OCI-LY3 (cell line): Measurements from ENCODE around the gene DSTN.

Experiments
- H2AFZ ChIP-seq: fragments of 200-600, 300-600 bp; shearing (Covaris generic); 2 replicates; pipeline ENCODE4 v1.6.0; 2014; ENCODE audit warnings: antibody characterized with exemption, low read depth, low read length
- H3K27ac ChIP-seq: fragments of 200-600, 300-600 bp; sonication (generic); 2 replicates; pipeline ENCODE4 v1.5.1; 2014; ENCODE audit warnings: mild to moderate bottlenecking, low read length, moderate library complexity, mixed read lengths
- H3K27me3 ChIP-seq: fragments of 200-600, 300-600 bp; sonication (generic); 2 replicates; pipeline ENCODE4 v1.6.1; 2014; ENCODE audit warnings: low read depth, low read length, mixed read lengths
- H3K36me3 ChIP-seq: fragments of 200-600, 300-600 bp; sonication (generic); replicated peaks from 2 replicates; pipeline ENCODE3; 2014; ENCODE audit warnings: low read depth, low read length, mixed read lengths
- H3K4me1 ChIP-seq: fragments of 300-600, 200-600 bp; sonication (generic); 2 replicates; pipeline ENCODE4 v1.6.1; 2014; ENCODE audit warnings: low read length, mixed read lengths
- H3K4me2 ChIP-seq: fragments of 200-600, 300-600 bp; sonication (generic); 2 replicates; pipeline ENCODE4 v1.6.1; 2014; ENCODE audit warnings: low read length, mixed read lengths
- H3K4me3 ChIP-seq: fragments of 300-600, 200-600 bp; sonication (generic); 2 replicates; pipeline ENCODE4 v1.5.1; 2014; ENCODE audit warnings: antibody characterized with exemption, mild to moderate bottlenecking, low read length, moderate library complexity
- H3K79me2 ChIP-seq: fragments of 300-600, 200-600 bp; shearing (Covaris generic); 2 replicates; pipeline ENCODE4 v1.6.1; 2014; ENCODE audit warnings: mild to moderate bottlenecking, low read length, mixed read lengths
- H3K9ac ChIP-seq: fragments of 300-600, 200-600 bp; shearing (Covaris generic); 2 replicates; pipeline ENCODE4 v1.6.0; 2014; ENCODE audit warnings: mild to moderate bottlenecking, low read length, moderate library complexity
- H3K9me3 ChIP-seq: fragments of 200-600, 300-600 bp; shearing (Covaris generic); 2 replicates; pipeline ENCODE4 v1.6.1; 2014; ENCODE audit warnings: low read length, mixed read lengths; ENCODE audit not compliant: insufficient read depth
- H4K20me1 ChIP-seq: fragments of 200-600, 300-600 bp; sonication (generic); 2 replicates; pipeline ENCODE4 v1.6.1; 2016; ENCODE audit warnings: low read length, mixed read lengths; ENCODE audit not compliant: insufficient read depth
- EZH2phosphoT487 ChIP-seq: fragments of 200-600 bp; shearing (Covaris generic); IDR thresholded peaks from 2 replicates; pipeline ENCODE4 v1.6.1; 2018; ENCODE audit warnings: antibody characterized with exemption, mixed run types, low read depth
- TF ChIP-seq, protein P1 (sequence below): fragments of 200-600, 300-600 bp; sonication (generic); IDR thresholded peaks from 2 replicates; pipeline ENCODE4 v1.5.1; 2014; ENCODE audit warnings: antibody characterized with exemption, low read length, low read depth

The DSTN gene

DNA sequence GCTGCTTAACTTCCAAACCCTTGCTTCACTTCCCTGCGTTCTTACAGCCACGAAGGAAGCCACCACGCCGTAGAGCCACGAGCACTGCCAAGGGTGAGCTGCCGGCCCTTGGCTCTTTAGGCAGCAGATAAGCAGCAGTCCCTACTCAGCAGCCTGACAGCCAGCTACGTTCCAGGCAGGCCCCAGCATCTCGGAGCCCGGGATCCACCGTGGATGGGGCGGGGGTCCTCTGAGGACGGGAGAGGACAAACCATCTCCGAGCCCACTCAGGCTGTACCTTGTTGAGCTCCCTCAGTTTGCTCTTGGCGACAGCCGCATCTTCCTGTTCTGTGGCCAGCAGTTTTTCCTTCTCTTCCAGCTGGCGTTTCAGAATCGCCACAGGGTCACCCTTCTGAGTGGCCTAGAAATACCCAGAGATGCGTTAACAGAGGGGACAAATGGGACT, 71.7 kb downstream of the DSTN start:
- H3K4me2 ChIP-seq: no peak overlapping the region
- peaks cover 9% of the 10 kb centered on the region; the same call in 1 of the 2 replicates for H3K4me1 ChIP-seq
- no peak overlapping the region for H3K9ac ChIP-seq
- H3K27me3 ChIP-seq: no peaks in the 10 kb centered on the region
- no peak overlapping the region for H2AFZ ChIP-seq
- H4K20me1 ChIP-seq: peaks cover 15% of the 10 kb centered on the region
- no peak overlapping the region for H3K4me3 ChIP-seq
- no peaks in the 10 kb centered on the region for H3K9me3 ChIP-seq
- H3K36me3 ChIP-seq: no peaks in the 10 kb centered on the region
- H3K27ac ChIP-seq: no peak overlapping the region
- no peaks in the 10 kb centered on the region for H3K79me2 ChIP-seq
- no peak for TF ChIP-seq EZH2phosphoT487
- TF ChIP-seq, protein P1, sequence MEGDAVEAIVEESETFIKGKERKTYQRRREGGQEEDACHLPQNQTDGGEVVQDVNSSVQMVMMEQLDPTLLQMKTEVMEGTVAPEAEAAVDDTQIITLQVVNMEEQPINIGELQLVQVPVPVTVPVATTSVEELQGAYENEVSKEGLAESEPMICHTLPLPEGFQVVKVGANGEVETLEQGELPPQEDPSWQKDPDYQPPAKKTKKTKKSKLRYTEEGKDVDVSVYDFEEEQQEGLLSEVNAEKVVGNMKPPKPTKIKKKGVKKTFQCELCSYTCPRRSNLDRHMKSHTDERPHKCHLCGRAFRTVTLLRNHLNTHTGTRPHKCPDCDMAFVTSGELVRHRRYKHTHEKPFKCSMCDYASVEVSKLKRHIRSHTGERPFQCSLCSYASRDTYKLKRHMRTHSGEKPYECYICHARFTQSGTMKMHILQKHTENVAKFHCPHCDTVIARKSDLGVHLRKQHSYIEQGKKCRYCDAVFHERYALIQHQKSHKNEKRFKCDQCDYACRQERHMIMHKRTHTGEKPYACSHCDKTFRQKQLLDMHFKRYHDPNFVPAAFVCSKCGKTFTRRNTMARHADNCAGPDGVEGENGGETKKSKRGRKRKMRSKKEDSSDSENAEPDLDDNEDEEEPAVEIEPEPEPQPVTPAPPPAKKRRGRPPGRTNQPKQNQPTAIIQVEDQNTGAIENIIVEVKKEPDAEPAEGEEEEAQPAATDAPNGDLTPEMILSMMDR: no peak

DNA sequence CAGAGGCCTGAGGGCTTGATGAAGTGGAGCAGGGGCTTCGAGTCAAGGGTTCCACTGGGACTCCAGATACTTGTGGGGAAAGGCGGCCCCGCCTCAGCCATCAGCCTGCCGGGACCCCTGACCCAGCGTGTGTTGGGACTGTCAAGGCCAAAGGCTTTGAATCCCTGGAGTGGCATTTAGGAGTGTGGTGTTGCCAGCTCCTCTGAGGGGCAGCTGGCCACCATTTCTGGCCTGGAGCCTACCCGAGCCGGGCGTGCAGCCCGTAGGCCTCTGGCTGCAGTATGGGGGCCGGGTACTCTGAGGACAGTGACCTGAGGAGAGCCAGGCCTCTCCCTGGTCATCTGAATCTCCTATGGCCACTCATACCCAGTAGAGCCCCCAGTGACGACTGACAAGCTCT, 72.1 kb downstream of the DSTN start:
- no peak for TF ChIP-seq EZH2phosphoT487
- H3K4me1 ChIP-seq: peaks cover 9% of the 10 kb centered on the region; the same call in 1 of the 2 replicates
- H3K9me3 ChIP-seq: no peaks in the 10 kb centered on the region
- H3K36me3 ChIP-seq: no peaks in the 10 kb centered on the region
- H3K4me3 ChIP-seq: no peak overlapping the region
- H4K20me1 ChIP-seq: peaks cover 20% of the 10 kb centered on the region
- no peak overlapping the region for H3K27ac ChIP-seq
- no peaks in the 10 kb centered on the region for H3K79me2 ChIP-seq
- no peak overlapping the region for H2AFZ ChIP-seq
- H3K9ac ChIP-seq: no peak overlapping the region
- no peaks in the 10 kb centered on the region for H3K27me3 ChIP-seq
- no peak overlapping the region for H3K4me2 ChIP-seq

DNA sequence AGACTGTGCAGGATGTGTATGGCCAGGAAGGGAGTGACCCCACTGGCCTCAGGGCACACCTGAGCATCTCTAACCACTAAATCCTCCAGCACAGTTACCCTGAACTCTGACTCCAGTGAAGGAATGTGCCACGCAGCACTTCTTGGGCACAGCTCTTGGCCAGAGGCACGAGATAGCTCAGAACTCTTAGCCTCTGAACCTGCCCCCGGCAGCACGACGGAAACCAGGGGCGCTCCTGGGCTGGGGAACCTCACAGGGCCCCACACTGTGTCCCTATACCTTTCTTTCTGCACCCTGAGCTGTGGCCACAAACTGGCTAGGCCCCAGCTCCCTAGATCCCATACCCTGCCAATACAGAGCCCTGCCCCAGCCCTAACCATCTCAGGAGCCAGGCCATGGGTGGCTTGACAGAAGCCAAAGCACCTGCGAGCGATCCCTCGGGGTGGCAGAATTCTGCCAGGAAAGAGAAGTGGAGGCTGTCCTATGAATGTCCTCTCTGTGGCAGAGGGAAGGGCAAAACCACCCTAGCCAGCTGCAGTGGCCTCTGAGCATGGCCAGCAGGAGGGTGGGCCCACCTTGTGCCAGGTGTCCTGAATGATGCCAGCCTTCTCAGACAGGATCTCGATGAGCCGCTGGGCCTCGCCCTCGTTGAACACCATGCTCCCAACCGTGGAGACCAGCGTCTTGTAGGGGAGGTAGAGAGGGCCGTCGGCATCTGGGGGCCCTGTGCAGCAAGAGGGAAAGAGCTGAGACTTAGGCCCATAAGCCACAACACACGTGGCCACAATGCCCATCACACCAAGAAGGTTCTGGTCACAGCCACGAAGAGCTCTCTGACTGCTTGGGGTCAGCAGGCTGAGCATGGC, 72.8 kb downstream of the DSTN start:
- H3K4me3 ChIP-seq: no peak overlapping the region
- TF ChIP-seq, protein P1: no peak
- TF ChIP-seq EZH2phosphoT487: no peak
- H3K79me2 ChIP-seq: no peaks in the 10 kb centered on the region
- H3K27me3 ChIP-seq: no peaks in the 10 kb centered on the region
- H3K4me1 ChIP-seq: peaks cover 9% of the 10 kb centered on the region; the same call in 1 of the 2 replicates
- no peaks in the 10 kb centered on the region for H3K9me3 ChIP-seq
- no peak overlapping the region for H3K4me2 ChIP-seq
- H3K9ac ChIP-seq: no peak overlapping the region
- no peak overlapping the region for H2AFZ ChIP-seq
- H3K27ac ChIP-seq: no peak overlapping the region
- H4K20me1 ChIP-seq: peaks cover 20% of the 10 kb centered on the region
- no peaks in the 10 kb centered on the region for H3K36me3 ChIP-seq

- Histone ChIP-seq H3K4me2 (no peak overlapping the region), H3K36me3 (no peaks in the 10 kb centered on the region)
Observed at GRCh38 chr20:17643531-17644188, 73.8 kb downstream of the DSTN start.

More at GRCh38 chr20:17643531-17644188, 73.8 kb downstream of the DSTN start:
- Histone ChIP-seq H2AFZ (no peak overlapping the region), H3K27me3 (no peaks in the 10 kb centered on the region), H3K9me3 (no peaks in the 10 kb centered on the region), H3K9ac (no peak overlapping the region), H3K4me3 (no peak overlapping the region), H3K79me2 (no peaks in the 10 kb centered on the region), H4K20me1 (peaks cover 28% of the 10 kb centered on the region), H3K27ac (no peak overlapping the region), H3K4me1 (peaks cover 11% of the 10 kb centered on the region)
- TF ChIP-seq, protein P1: no peak
- no peak for TF ChIP-seq EZH2phosphoT487
